ENCODE results near the gene MSL1.

The MSL1 gene

DNA sequence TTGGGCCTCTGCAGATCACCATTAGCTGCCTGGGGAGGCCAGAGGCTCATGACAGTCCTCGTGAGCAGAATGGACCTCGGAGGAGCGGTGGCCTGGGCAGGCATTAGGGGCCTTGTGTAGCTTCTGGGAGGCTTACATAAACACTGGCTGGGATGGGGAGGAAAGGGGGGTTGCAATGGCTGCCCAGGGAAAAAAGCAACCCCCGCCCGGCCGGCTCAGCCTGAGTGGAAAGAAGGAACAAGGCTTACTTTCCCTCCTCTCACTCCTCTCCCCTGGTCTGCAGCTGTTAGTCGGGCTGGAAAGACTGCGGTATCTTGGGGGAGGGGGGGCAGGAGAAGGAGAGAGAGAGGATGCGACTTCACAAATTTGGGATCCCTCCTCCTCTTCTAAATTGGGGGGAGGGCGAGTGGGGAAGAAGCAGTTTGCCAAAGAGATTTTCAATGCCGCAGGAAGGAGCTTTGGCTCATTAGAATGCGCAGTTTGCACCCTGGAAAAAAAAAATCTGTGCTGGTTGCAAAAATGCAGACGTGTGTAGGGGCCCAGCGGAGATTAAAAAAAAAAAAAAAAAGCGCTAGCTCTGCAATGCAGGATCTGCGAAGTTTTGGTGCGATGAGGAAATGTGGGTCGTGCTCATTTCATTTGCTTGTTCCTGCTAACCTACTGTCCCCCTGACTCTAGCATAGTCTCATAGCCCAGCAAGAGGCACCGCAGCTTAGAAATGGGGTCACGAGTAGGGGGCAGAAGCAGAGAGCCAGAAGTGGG, 14.8 kb upstream of the MSL1 start:
- TF ChIP-seq CEBPB (IDR thresholded peaks at IDR 0.05) (no peak), FOXM1 (IDR thresholded peaks at IDR 0.05; ENCODE audit: borderline replicate concordance, low read depth) (no peak), ZBTB7A (IDR thresholded peaks at IDR 0.05; ENCODE audit: low read depth) (no peak), EP300 (IDR thresholded peaks at IDR 0.05; ENCODE audit: borderline replicate concordance) (no peak)

DNA sequence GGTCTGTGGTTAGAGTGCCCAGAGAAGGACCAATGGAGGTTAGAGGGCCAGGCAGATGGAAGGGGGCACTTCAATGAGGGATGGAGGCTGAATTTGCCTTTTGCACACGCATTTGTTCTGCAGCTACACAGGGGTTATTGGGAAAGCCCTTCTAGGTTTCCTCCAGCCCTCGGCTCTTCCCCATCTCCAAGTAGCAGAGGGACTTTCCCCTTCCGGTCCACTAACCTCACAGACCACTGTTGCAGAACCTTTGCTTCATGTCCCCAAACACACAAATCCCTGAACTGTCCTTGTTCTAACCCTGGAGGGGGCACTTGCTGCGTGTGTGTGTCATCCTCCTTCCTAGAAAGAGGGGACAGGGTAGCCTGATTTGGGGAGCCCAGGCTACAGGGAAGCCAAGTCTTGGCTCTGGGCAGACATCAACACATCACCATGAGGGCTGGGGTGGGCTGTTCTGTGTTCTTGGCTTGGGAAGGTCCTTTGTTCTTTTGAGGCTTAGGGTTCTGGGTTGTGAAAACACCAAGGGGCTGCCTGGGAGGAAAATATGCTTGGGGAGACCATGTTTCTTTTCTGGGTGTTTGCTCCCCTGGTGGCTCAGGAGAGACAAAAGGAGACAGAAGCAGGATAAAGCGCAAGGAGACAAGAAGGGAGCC, 14.1 kb upstream of the MSL1 start:
- no peak for TF ChIP-seq TAF1 (IDR thresholded peaks at IDR 0.05; ENCODE audit: low read depth)
- TF ChIP-seq NFIC (IDR thresholded peaks at IDR 0.05): no peak
- TF ChIP-seq YY1 (IDR thresholded peaks at IDR 0.05; ENCODE audit: low read depth): no peak
- no peak for TF ChIP-seq EP300 (IDR thresholded peaks at IDR 0.05; ENCODE audit: borderline replicate concordance)
- TF ChIP-seq CEBPB (IDR thresholded peaks at IDR 0.05): no peak
- TF ChIP-seq ZBTB7A (IDR thresholded peaks at IDR 0.05; ENCODE audit: low read depth): no peak
- TF ChIP-seq CREB1 (IDR thresholded peaks at IDR 0.05; ENCODE audit: low read depth): no peak
- TF ChIP-seq, protein P1, sequence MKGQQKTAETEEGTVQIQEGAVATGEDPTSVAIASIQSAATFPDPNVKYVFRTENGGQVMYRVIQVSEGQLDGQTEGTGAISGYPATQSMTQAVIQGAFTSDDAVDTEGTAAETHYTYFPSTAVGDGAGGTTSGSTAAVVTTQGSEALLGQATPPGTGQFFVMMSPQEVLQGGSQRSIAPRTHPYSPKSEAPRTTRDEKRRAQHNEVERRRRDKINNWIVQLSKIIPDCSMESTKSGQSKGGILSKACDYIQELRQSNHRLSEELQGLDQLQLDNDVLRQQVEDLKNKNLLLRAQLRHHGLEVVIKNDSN (IDR thresholded peaks at IDR 0.05): no peak
- no peak for TF ChIP-seq TEAD4 (IDR thresholded peaks at IDR 0.05)

DNA sequence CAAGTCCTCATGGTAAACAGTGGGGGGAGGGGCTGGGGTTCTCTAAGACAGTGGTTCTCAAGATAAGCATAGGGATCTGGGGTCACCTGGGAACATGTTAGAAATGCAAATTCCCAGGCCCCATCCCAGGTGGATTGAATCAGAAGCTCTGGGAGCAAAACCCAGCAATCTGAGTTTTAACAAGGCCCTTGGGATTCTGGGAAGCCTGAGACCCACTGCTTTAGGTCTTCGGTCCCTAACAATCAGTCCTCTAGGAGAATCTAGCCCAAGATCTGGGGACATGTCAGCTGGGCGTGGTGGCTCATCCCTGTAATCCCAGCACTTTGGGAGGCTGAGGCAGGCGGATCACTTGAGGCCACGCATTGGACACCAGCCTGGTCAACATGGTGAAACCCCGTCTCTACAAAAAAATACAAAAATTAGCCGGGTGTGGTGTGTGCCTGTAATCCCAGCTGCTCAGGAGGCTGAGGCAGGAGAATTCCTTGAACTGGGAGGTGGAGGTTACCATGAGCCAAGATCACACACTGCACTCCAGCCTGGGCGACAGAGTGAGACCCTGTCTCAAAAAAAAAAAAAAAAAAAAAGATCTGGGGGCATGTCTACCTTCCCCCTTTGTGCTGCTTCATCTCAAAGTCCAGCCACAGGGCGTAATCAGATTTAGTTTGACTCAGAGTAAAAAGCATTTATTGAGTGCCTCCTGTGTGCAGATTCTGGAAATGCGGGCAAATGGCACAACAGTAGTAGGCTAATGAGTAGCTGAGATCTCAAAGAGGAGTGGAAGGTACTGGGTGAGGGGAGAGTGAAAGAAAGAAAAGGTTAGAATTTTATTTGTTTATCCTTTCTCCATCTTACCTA, 12.6 kb upstream of the MSL1 start:
- TF ChIP-seq TEAD4 (IDR thresholded peaks at IDR 0.05): no peak
- TF ChIP-seq, protein P2, sequence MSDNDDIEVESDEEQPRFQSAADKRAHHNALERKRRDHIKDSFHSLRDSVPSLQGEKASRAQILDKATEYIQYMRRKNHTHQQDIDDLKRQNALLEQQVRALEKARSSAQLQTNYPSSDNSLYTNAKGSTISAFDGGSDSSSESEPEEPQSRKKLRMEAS (IDR thresholded peaks at IDR 0.05): no peak
- TF ChIP-seq, protein P3, sequence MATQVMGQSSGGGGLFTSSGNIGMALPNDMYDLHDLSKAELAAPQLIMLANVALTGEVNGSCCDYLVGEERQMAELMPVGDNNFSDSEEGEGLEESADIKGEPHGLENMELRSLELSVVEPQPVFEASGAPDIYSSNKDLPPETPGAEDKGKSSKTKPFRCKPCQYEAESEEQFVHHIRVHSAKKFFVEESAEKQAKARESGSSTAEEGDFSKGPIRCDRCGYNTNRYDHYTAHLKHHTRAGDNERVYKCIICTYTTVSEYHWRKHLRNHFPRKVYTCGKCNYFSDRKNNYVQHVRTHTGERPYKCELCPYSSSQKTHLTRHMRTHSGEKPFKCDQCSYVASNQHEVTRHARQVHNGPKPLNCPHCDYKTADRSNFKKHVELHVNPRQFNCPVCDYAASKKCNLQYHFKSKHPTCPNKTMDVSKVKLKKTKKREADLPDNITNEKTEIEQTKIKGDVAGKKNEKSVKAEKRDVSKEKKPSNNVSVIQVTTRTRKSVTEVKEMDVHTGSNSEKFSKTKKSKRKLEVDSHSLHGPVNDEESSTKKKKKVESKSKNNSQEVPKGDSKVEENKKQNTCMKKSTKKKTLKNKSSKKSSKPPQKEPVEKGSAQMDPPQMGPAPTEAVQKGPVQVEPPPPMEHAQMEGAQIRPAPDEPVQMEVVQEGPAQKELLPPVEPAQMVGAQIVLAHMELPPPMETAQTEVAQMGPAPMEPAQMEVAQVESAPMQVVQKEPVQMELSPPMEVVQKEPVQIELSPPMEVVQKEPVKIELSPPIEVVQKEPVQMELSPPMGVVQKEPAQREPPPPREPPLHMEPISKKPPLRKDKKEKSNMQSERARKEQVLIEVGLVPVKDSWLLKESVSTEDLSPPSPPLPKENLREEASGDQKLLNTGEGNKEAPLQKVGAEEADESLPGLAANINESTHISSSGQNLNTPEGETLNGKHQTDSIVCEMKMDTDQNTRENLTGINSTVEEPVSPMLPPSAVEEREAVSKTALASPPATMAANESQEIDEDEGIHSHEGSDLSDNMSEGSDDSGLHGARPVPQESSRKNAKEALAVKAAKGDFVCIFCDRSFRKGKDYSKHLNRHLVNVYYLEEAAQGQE (IDR thresholded peaks at IDR 0.05; ENCODE audit: low read depth): no peak
- no peak for TF ChIP-seq RAD21 (IDR thresholded peaks at IDR 0.05; ENCODE audit: low read depth)
- no peak for TF ChIP-seq EGR1 (IDR thresholded peaks at IDR 0.05)
- no peak for TF ChIP-seq NFIC (IDR thresholded peaks at IDR 0.05)
- TF ChIP-seq TCF12 (IDR thresholded peaks at IDR 0.05; ENCODE audit: low read depth): no peak
- TF ChIP-seq, protein P1 (IDR thresholded peaks at IDR 0.05): no peak
- TF ChIP-seq CREB1 (IDR thresholded peaks at IDR 0.05; ENCODE audit: low read depth): no peak
- TF ChIP-seq EP300 (IDR thresholded peaks at IDR 0.05; ENCODE audit: borderline replicate concordance): no peak
- no peak for TF ChIP-seq TAF1 (IDR thresholded peaks at IDR 0.05; ENCODE audit: low read depth)
- no peak for TF ChIP-seq FOXM1 (IDR thresholded peaks at IDR 0.05; ENCODE audit: borderline replicate concordance, low read depth)
- TF ChIP-seq CEBPB (IDR thresholded peaks at IDR 0.05): no peak
- TF ChIP-seq ZBTB7A (IDR thresholded peaks at IDR 0.05; ENCODE audit: low read depth): no peak

DNA sequence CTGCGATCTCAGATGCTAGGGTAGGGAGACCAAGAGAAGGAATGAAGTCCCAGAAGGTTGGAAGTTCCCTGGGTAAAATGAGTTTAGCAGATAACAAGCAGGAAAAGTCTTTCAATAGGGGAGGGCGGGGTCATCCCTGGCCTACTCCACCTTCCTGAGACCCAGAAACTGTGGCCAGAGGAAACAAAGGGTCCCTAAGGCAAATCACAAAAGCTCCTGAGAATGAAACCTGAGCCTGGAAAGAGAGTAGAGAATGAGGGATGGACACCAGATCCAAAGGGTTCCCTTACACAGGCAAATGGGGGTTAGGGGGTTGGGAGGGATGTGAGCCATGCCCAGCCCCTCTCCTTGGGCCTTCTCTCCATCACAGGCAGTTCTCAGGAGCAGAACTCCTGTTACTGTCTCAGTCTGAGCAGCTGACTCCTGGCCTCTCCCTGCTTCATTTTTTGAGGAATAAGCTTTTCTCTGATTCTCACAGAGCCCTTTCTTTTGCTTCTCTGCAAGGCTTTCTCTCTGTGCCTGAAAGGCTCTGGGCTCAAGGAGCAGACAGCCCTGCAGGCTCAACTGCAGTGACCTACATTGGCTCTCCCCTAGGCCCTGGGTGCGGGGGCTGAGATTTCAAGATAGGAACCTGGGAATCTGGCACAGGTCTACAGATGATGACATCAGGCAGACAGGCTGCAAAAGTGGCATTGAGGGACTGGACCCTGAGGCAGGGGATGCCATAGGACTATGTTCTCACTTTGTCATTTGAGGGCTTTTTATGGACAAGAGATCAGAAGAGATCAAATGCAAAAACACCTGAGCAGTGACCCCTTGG, 11.5 kb upstream of the MSL1 start:
- TF ChIP-seq FOXM1 (IDR thresholded peaks at IDR 0.05; ENCODE audit: borderline replicate concordance, low read depth) (no peak), TAF1 (IDR thresholded peaks at IDR 0.05; ENCODE audit: low read depth) (no peak), YY1 (IDR thresholded peaks at IDR 0.05; ENCODE audit: low read depth) (no peak), NFIC (IDR thresholded peaks at IDR 0.05) (no peak), RAD21 (IDR thresholded peaks at IDR 0.05; ENCODE audit: low read depth) (no peak), EGR1 (IDR thresholded peaks at IDR 0.05) (no peak), TCF12 (IDR thresholded peaks at IDR 0.05; ENCODE audit: low read depth) (no peak), TEAD4 (IDR thresholded peaks at IDR 0.05) (no peak), EP300 (IDR thresholded peaks at IDR 0.05; ENCODE audit: borderline replicate concordance) (no peak), CREB1 (IDR thresholded peaks at IDR 0.05; ENCODE audit: low read depth) (no peak), ZBTB7A (IDR thresholded peaks at IDR 0.05; ENCODE audit: low read depth) (no peak), CEBPB (IDR thresholded peaks at IDR 0.05) (no peak)
- TF ChIP-seq, protein P1 (IDR thresholded peaks at IDR 0.05): no peak
- TF ChIP-seq, protein P2 (IDR thresholded peaks at IDR 0.05): no peak
- TF ChIP-seq, protein P3 (IDR thresholded peaks at IDR 0.05; ENCODE audit: low read depth): no peak
